Measurements from ENCODE around the gene ALK. TPM values are rescaled to one million over a fixed set of nuclear protein-coding genes. Genes with fewer than 3 reads are reported as not detected.

The ALK gene
- total RNA-seq, 2 donors from 2014 or later = 0.13 to 0.46 TPM

GRCh38 chr2:29293830-29294438 lies 627.5 kb downstream of the ALK start:
- Histone ChIP-seq H3K27me3 (ENCODE audit: control insufficient read depth, insufficient read depth, low read length, poor library complexity, severe bottlenecking) (no peaks in the 10 kb centered on the region), H3K9ac (ENCODE audit: extremely low read depth, low read length, poor library complexity, severe bottlenecking) (no peak overlapping the region), H3K36me3 (ENCODE audit: control insufficient read depth, insufficient read depth, low read length) (no peaks in the 10 kb centered on the region), H3K27ac (ENCODE audit: low read depth, low read length) (no peak overlapping the region), H3K9me3 (ENCODE audit: control insufficient read depth, low read length) (no peaks in the 10 kb centered on the region), H3K4me3 (ENCODE audit: low read length) (no peak overlapping the region), H3K4me1 (ENCODE audit: control insufficient read depth, insufficient read depth, low read length) (peaks cover 6% of the 10 kb centered on the region)
- Mint-ChIP-seq H3K4me1 (peaks cover 15% of the 10 kb centered on the region), H3K27me3 (ENCODE audit: insufficient read depth) (peaks cover 2% of the 10 kb centered on the region), H3K27ac (no peak overlapping the region), H3K4me3 (no peak overlapping the region), H3K9me3 (no peaks in the 10 kb centered on the region), H3K36me3 (ENCODE audit: low read depth) (no peaks in the 10 kb centered on the region)
- WGBS, 2 experiments (ENCODE audit: insufficient coverage in 1 of 2, insufficient read length in 1 of 2) = 33 to 38% methylated on average over 1 to 5 of the region's 5 CpGs
- peak; percentile 93 for DNase-seq
- TF ChIP-seq CTCF (conservative IDR thresholded peaks at IDR 0.05) = peak; percentile 39

- no peak for TF ChIP-seq CTCF (conservative IDR thresholded peaks at IDR 0.05)
- H3K9me3 Mint-ChIP-seq = no peaks in the 10 kb centered on the region
- no peaks in the 10 kb centered on the region for H3K36me3 Mint-ChIP-seq (ENCODE audit: low read depth)
- Histone ChIP-seq H3K36me3 (ENCODE audit: control insufficient read depth, insufficient read depth, low read length) (no peaks in the 10 kb centered on the region), H3K9me3 (ENCODE audit: control insufficient read depth, low read length) (no peaks in the 10 kb centered on the region), H3K4me3 (ENCODE audit: low read length) (no peak overlapping the region), H3K9ac (ENCODE audit: extremely low read depth, low read length, poor library complexity, severe bottlenecking) (no peak overlapping the region), H3K27me3 (ENCODE audit: control insufficient read depth, insufficient read depth, low read length, poor library complexity, severe bottlenecking) (no peaks in the 10 kb centered on the region), H3K4me1 (ENCODE audit: control insufficient read depth, insufficient read depth, low read length) (peaks cover 6% of the 10 kb centered on the region), H3K27ac (ENCODE audit: low read depth, low read length) (no peak overlapping the region)
- H3K4me3 Mint-ChIP-seq = no peak overlapping the region
- peak overlapping the region; percentile 79 for H3K27ac Mint-ChIP-seq
- H3K4me1 Mint-ChIP-seq = peaks cover 18% of the 10 kb centered on the region
- peak; percentile 92 for DNase-seq
- peaks cover 2% of the 10 kb centered on the region for H3K27me3 Mint-ChIP-seq (ENCODE audit: insufficient read depth)
- whole genome bisulfite sequencing, 2 experiments (ENCODE audit: insufficient coverage in 1 of 2, insufficient read length in 1 of 2) = 0 to 49% methylated on average over 2 to 8 of the region's 8 CpGs
These were observed 630.9 kb downstream of the ALK start for GRCh38 chr2:29290293-29291047.

GRCh38 chr2:29284671-29285070 lies 636.7 kb downstream of the ALK start:
- H3K36me3 Mint-ChIP-seq (ENCODE audit: low read depth) = no peaks in the 10 kb centered on the region
- H3K27me3 Mint-ChIP-seq (ENCODE audit: insufficient read depth) = peaks cover 3% of the 10 kb centered on the region
- no peak overlapping the region for H3K27ac ChIP-seq (ENCODE audit: low read depth, low read length)
- TF ChIP-seq CTCF (conservative IDR thresholded peaks at IDR 0.05) = no peak
- no peaks in the 10 kb centered on the region for H3K9me3 ChIP-seq (ENCODE audit: control insufficient read depth, low read length)
- H3K27me3 ChIP-seq (ENCODE audit: control insufficient read depth, insufficient read depth, low read length, poor library complexity, severe bottlenecking) = no peaks in the 10 kb centered on the region
- no peak overlapping the region for H3K27ac Mint-ChIP-seq
- no peak overlapping the region for H3K4me3 Mint-ChIP-seq
- H3K4me1 Mint-ChIP-seq = peaks cover 11% of the 10 kb centered on the region
- no peak for DNase-seq
- H3K9me3 Mint-ChIP-seq = no peaks in the 10 kb centered on the region
- WGBS, 2 experiments (ENCODE audit: insufficient coverage in 1 of 2, insufficient read length in 1 of 2) = 94 to 96% methylated on average over 6 to 10 of the region's 10 CpGs
- H3K4me3 ChIP-seq (ENCODE audit: low read length) = no peak overlapping the region
- H3K36me3 ChIP-seq (ENCODE audit: control insufficient read depth, insufficient read depth, low read length) = no peaks in the 10 kb centered on the region
- H3K4me1 ChIP-seq (ENCODE audit: control insufficient read depth, insufficient read depth, low read length) = no peaks in the 10 kb centered on the region
- no peak overlapping the region for H3K9ac ChIP-seq (ENCODE audit: extremely low read depth, low read length, poor library complexity, severe bottlenecking)
